Glutamatergic neuron (in vitro differentiated cells): ENCODE data around the gene TMEM74B. TPM values are rescaled to one million over a fixed set of nuclear protein-coding genes. Genes with fewer than 3 reads are reported as not detected.

Source experiments
- DNase-seq: peaks from one replicate; pipeline ENCODE4 v3.0.0; 2022
- H3K27ac Mint-ChIP-seq: one replicate; pipeline ENCODE4 v1.8.0; 2020; ENCODE audit warnings: mild to moderate bottlenecking, mixed read lengths, inconsistent platforms; ENCODE audit not compliant: unreplicated experiment
- H3K27me3 Mint-ChIP-seq: one replicate; pipeline ENCODE4 v1.8.0; 2020; ENCODE audit warnings: mild to moderate bottlenecking, moderate library complexity, mixed read lengths, inconsistent platforms; ENCODE audit not compliant: unreplicated experiment
- H3K36me3 Mint-ChIP-seq: one replicate; pipeline ENCODE4 v1.8.0; 2020; ENCODE audit warnings: mild to moderate bottlenecking, mixed read lengths, inconsistent platforms; ENCODE audit not compliant: unreplicated experiment
- H3K4me1 Mint-ChIP-seq: one replicate; pipeline ENCODE4 v1.8.0; 2020; ENCODE audit warnings: mild to moderate bottlenecking, low read depth, mixed read lengths, inconsistent platforms; ENCODE audit not compliant: unreplicated experiment
- H3K4me3 Mint-ChIP-seq: one replicate; pipeline ENCODE4 v1.8.0; 2020; ENCODE audit warnings: mild to moderate bottlenecking, mixed read lengths, inconsistent platforms; ENCODE audit not compliant: unreplicated experiment
- H3K9me3 Mint-ChIP-seq: one replicate; pipeline ENCODE4 v1.8.0; 2020; ENCODE audit warnings: mild to moderate bottlenecking, moderate library complexity, mixed read lengths, inconsistent platforms; ENCODE audit not compliant: unreplicated experiment
- CTCF ChIP-seq: fragments of 200-600 bp; sonication (generic); IDR thresholded peaks from one replicate; pipeline ENCODE4 v1.5.0; 2021; ENCODE audit not compliant: partially characterized antibody, unreplicated experiment
- total RNA-seq: library from RNA; stranded (reverse); fragmentation: NEBNext Ultra II Directional; extraction: Animal tissue kit (Norgen Biotek cat#: 25700); gene quantifications from one replicate; pipeline ENCODE4 v1.2.1, GENCODE V29; 2021; ENCODE audit not compliant: unreplicated experiment

TMEM74B gene
- total RNA-seq, 1 donor from 2014 or later, result 5.0 TPM

- Mint-ChIP-seq H3K4me3 (no peak overlapping the region), H3K27ac (no peak overlapping the region), H3K9me3 (peaks cover 2% of the 10 kb centered on the region), H3K4me1 (no peaks in the 10 kb centered on the region), H3K36me3 (peaks cover 9% of the 10 kb centered on the region), H3K27me3 (peaks cover 1% of the 10 kb centered on the region)
- DNase-seq, result no peak
- no peak for TF ChIP-seq CTCF
Measured at GRCh38 chr20:1191299-1191698, 6.5 kb upstream of the TMEM74B start.

GRCh38 chr20:1190847-1191246 is 6.1 kb upstream of the TMEM74B start:
- H3K27me3 Mint-ChIP-seq, result peaks cover 4% of the 10 kb centered on the region
- TF ChIP-seq CTCF, result no peak
- H3K27ac Mint-ChIP-seq, result no peak overlapping the region
- peaks cover 6% of the 10 kb centered on the region for H3K9me3 Mint-ChIP-seq
- H3K4me1 Mint-ChIP-seq, result no peaks in the 10 kb centered on the region
- no peak for DNase-seq
- H3K4me3 Mint-ChIP-seq, result no peak overlapping the region
- peaks cover 9% of the 10 kb centered on the region for H3K36me3 Mint-ChIP-seq

- Mint-ChIP-seq H3K4me1 (no peaks in the 10 kb centered on the region), H3K27ac (no peak overlapping the region), H3K27me3 (peaks cover 5% of the 10 kb centered on the region), H3K4me3 (no peak overlapping the region), H3K36me3 (peaks cover 4% of the 10 kb centered on the region), H3K9me3 (peaks cover 7% of the 10 kb centered on the region)
- TF ChIP-seq CTCF, result no peak
- no peak for DNase-seq
Measured at GRCh38 chr20:1189827-1190226, 5.0 kb upstream of the TMEM74B start.

- no peak for TF ChIP-seq CTCF
- H3K4me3 Mint-ChIP-seq, result no peak overlapping the region
- H3K36me3 Mint-ChIP-seq, result peaks cover 4% of the 10 kb centered on the region
- no peaks in the 10 kb centered on the region for H3K4me1 Mint-ChIP-seq
- H3K27ac Mint-ChIP-seq, result no peak overlapping the region
- peaks cover 15% of the 10 kb centered on the region for H3K9me3 Mint-ChIP-seq
- DNase-seq, result no peak
- H3K27me3 Mint-ChIP-seq, result peaks cover 16% of the 10 kb centered on the region
Measured at GRCh38 chr20:1188347-1188746, 3.6 kb upstream of the TMEM74B start.

- H3K9me3 Mint-ChIP-seq, result peaks cover 20% of the 10 kb centered on the region
Measured at GRCh38 chr20:1187605-1188171, 2.9 kb upstream of the TMEM74B start.

More at GRCh38 chr20:1187605-1188171, 2.9 kb upstream of the TMEM74B start:
- no peaks in the 10 kb centered on the region for H3K4me1 Mint-ChIP-seq
- no peak for TF ChIP-seq CTCF
- H3K27ac Mint-ChIP-seq, result no peak overlapping the region
- peaks cover 4% of the 10 kb centered on the region for H3K36me3 Mint-ChIP-seq
- H3K4me3 Mint-ChIP-seq, result no peak overlapping the region
- DNase-seq, result no peak
- H3K27me3 Mint-ChIP-seq, result peaks cover 21% of the 10 kb centered on the region
